Endothelial cell of umbilical vein (primary cell): ENCODE results near the gene MTHFR. TPM values are rescaled to one million over a fixed set of nuclear protein-coding genes. Genes with fewer than 3 reads are reported as not detected.

Source experiments
- BruUV-seq: library from RNA; stranded (reverse); fragments of 400-500 nt; replicated peaks from 2 replicates; lab custom pipeline; 2021; lab: Mats Ljungman, UMichigan
- CTCF ChIA-PET: fragments of 300-600, 350-600 bp; sonication (Branson Sonifier 250); formaldehyde crosslinking; loops from one replicate; lab custom pipeline; 2021; ENCODE audit warnings: antibody characterized with exemption, inconsistent platforms; lab: Charles Lee
- POLR2A ChIA-PET: fragments of 300-600, 350-600 bp; sonication (Branson Sonifier 250); formaldehyde crosslinking; loops from one replicate; lab custom pipeline; 2021; ENCODE audit warnings: antibody characterized with exemption, inconsistent platforms; lab: Charles Lee
- DNase-seq: peaks from one replicate; pipeline ENCODE4 v3.0.0-alpha.2; 2011; ENCODE audit warnings: low read depth, low spot score
- FAIRE-seq: peaks from 2 replicates; lab custom pipeline; 2011; peaks lifted over from hg19 to GRCh38; lab: Jason Lieb, UNC
- H2AFZ ChIP-seq: 2 replicates; pipeline ENCODE4 v1.6.0; 2012; ENCODE audit warnings: low read depth, low read length, control low read depth, inconsistent platforms
- H3K27ac ChIP-seq: 2 replicates; pipeline ENCODE4 v1.5.1; 2011; ENCODE audit warnings: low read depth, mild to moderate bottlenecking, control low read depth, low read length, moderate library complexity; ENCODE audit not compliant: insufficient read depth
- H3K27me3 ChIP-seq, 2 experiments: 2 replicates each; pipeline versions ENCODE4 v1.6.0 to v1.6.1; 2011; ENCODE audit warnings: low read length in 2 of 2, mixed read lengths in 1 of 2; ENCODE audit not compliant: control insufficient read depth in 2 of 2, insufficient read depth in 2 of 2
- H3K36me3 ChIP-seq, 2 experiments: 2 replicates in 1 of 2; 3 replicates in 1 of 2; pipeline ENCODE4 v1.5.1; 2011; ENCODE audit warnings: low read length in 2 of 2, mild to moderate bottlenecking in 1 of 2, moderate library complexity in 1 of 2; ENCODE audit not compliant: control insufficient read depth in 2 of 2, insufficient read depth in 2 of 2; ENCODE audit errors: extremely low read depth in 1 of 2
- H3K4me1 ChIP-seq: 3 replicates; pipeline ENCODE4 v1.5.1; 2011; ENCODE audit warnings: mild to moderate bottlenecking, low read length; ENCODE audit not compliant: control insufficient read depth, insufficient read depth; ENCODE audit errors: extremely low read depth
- H3K4me2 ChIP-seq: 2 replicates; pipeline ENCODE4 v1.6.1; 2011; ENCODE audit warnings: low read length, control low read depth, mixed read lengths; ENCODE audit not compliant: insufficient read depth
- H3K4me3 ChIP-seq, 3 experiments: fragments of 200-600 bp in 1 of 3; sonication (generic), shearing (Covaris generic) in 1 of 3; replicated peaks in 1 of 3; 2 replicates each; pipeline ENCODE4 v1.5.1; 2011 to 2016; ENCODE audit warnings: control low read depth in 3 of 3, low read length in 3 of 3, mild to moderate bottlenecking in 2 of 3, inconsistent platforms in 1 of 3, low read depth in 1 of 3, moderate library complexity in 1 of 3; ENCODE audit not compliant: insufficient read depth in 1 of 3
- H3K79me2 ChIP-seq: 2 replicates; pipeline ENCODE4 v1.6.0; 2012; ENCODE audit warnings: low read length, inconsistent platforms; ENCODE audit not compliant: control insufficient read depth, insufficient read depth
- H3K9ac ChIP-seq: replicated peaks from 2 replicates; pipeline ENCODE3; 2011; ENCODE audit warnings: low read length, control low read depth; ENCODE audit not compliant: insufficient read depth; ENCODE audit errors: extremely low read depth
- H3K9me1 ChIP-seq: replicated peaks from 3 replicates; pipeline ENCODE4 v1.6.0; 2011; ENCODE audit warnings: mild to moderate bottlenecking, low read length; ENCODE audit not compliant: control insufficient read depth, insufficient read depth; ENCODE audit errors: extremely low read depth
- H3K9me3 ChIP-seq: replicated peaks from 2 replicates; pipeline ENCODE4 v1.5.1; 2012; ENCODE audit warnings: low read length, inconsistent platforms; ENCODE audit not compliant: control insufficient read depth, insufficient read depth
- H4K20me1 ChIP-seq: replicated peaks from 2 replicates; pipeline ENCODE3; 2011; ENCODE audit warnings: mild to moderate bottlenecking, low read length; ENCODE audit not compliant: control insufficient read depth, insufficient read depth; ENCODE audit errors: extremely low read depth
- CTCF ChIP-seq, 2 donors: IDR thresholded peaks; 1 replicate in 1 of 2; 2 replicates in 1 of 2; pipeline ENCODE4 v1.5.1; 2011; ENCODE audit warnings: low read length in 2 of 2, mild to moderate bottlenecking in 2 of 2, moderate library complexity in 2 of 2, control low read depth in 1 of 2, inconsistent platforms in 1 of 2, low read depth in 1 of 2; ENCODE audit not compliant: insufficient read depth in 1 of 2; ENCODE audit errors: extremely low read depth in 1 of 2
- EZH2 ChIP-seq: IDR thresholded peaks from 2 replicates; pipeline ENCODE4 v1.6.1; 2012; ENCODE audit warnings: borderline replicate concordance, low read depth, mild to moderate bottlenecking, moderate library complexity, low read length, inconsistent platforms; ENCODE audit not compliant: severe bottlenecking
- FOS ChIP-seq: IDR thresholded peaks from 2 replicates; pipeline ENCODE4 v1.6.1; 2011; ENCODE audit warnings: mild to moderate bottlenecking, low read length, moderate library complexity, borderline replicate concordance; ENCODE audit not compliant: insufficient read depth
- GATA2 ChIP-seq: IDR thresholded peaks from 2 replicates; pipeline ENCODE4 v1.7.0; 2011; ENCODE audit warnings: low read depth, mild to moderate bottlenecking, moderate library complexity, mixed read lengths, low read length; ENCODE audit not compliant: insufficient read length, insufficient read depth
- JUN ChIP-seq: IDR thresholded peaks from 2 replicates; pipeline ENCODE4 v1.6.1; 2011; ENCODE audit warnings: borderline replicate concordance, low read depth; ENCODE audit not compliant: insufficient read length, insufficient read depth
- MAX ChIP-seq: IDR thresholded peaks from 2 replicates; pipeline ENCODE4 v1.6.1; 2011; ENCODE audit not compliant: insufficient read depth, insufficient read length
- MYC ChIP-seq: IDR thresholded peaks from one replicate; pipeline ENCODE4 v1.6.1; 2011; ENCODE audit warnings: mild to moderate bottlenecking, low read depth, low read length
- POLR2A ChIP-seq: IDR thresholded peaks from 2 replicates; pipeline ENCODE4 v1.6.1; 2012; ENCODE audit warnings: low read depth, mild to moderate bottlenecking, control low read depth, low read length
- POLR2AphosphoS5 ChIP-seq: IDR thresholded peaks from 2 replicates; pipeline ENCODE4 v1.6.1; 2012; ENCODE audit warnings: low read depth, mild to moderate bottlenecking, control low read depth, low read length, moderate library complexity; ENCODE audit not compliant: insufficient read depth
- dilution Hi-C: fragments of 300-500 bp; cut with MboI; formaldehyde crosslinking; loops from one replicate; pipeline ENCODE4 v1.15.0; 2019; ENCODE audit warnings: low sequenced_read_pairs; ENCODE audit not compliant: extremely low pct_ligation_motif_present
- intact Hi-C: fragments of 100-400 bp; cut with micrococcal nuclease; formaldehyde crosslinking; loops from one replicate; pipeline ENCODE4 v1.10.0; 2022
- polyA plus RNA-seq, 4 experiments: library from polyadenylated mRNA; depleted of rRNA in 3 of 4; stranded (reverse) in 3 of 4; unstranded in 1 of 4; fragments of >200 nt; gene quantifications; 2 replicates each; pipeline versions ENCODE4 v1.2.1 to v1.2.3, GENCODE V29; 2011 to 2012; ENCODE audit warnings: missing spikeins in 1 of 4
- total RNA-seq: library from RNA; stranded (reverse); gene quantifications from 2 replicates; pipeline ENCODE4 v1.2.3, GENCODE V29; 2021

The MTHFR gene
- total and polyA plus RNA-seq, 2 donors (not counting 3 experiments of a cell fraction or from before 2014, with no cell fraction given), result 13.8 to 25.3 TPM

- no peaks in the 10 kb centered on the region for H3K9me1 ChIP-seq
- peaks cover 6% of the 10 kb centered on the region for H3K4me1 ChIP-seq
- TF ChIP-seq GATA2, result no peak
- no peak for TF ChIP-seq POLR2A
- TF ChIP-seq JUN, result no peak
- TF ChIP-seq EZH2, result no peak
- no peak for TF ChIP-seq MAX
- TF ChIP-seq FOS, result no peak
- TF ChIP-seq CTCF (IDR thresholded peaks at IDR 0.05; ENCODE audit: extremely low read depth in 1 of 2, insufficient read depth in 1 of 2, low read depth in 1 of 2, low read length in 2 of 2), result no peak
- TF ChIP-seq MYC, result no peak
- TF ChIP-seq POLR2AphosphoS5, result no peak
- H3K9me3 ChIP-seq, result no peaks in the 10 kb centered on the region
- BruUV-seq, result no TSS peak
- H4K20me1 ChIP-seq, result no peaks in the 10 kb centered on the region
- H3K9ac ChIP-seq, result no peak overlapping the region
- FAIRE-seq, result no peak
- H3K4me2 ChIP-seq, result no peak overlapping the region
- H2AFZ ChIP-seq, result no peak overlapping the region
- no peaks in the 10 kb centered on the region for H3K36me3 ChIP-seq
- no peaks in the 10 kb centered on the region for H3K27me3 ChIP-seq
- ChIA-PET CTCF (interaction anchor here (0.6 kb wide), 1 partner anchor 19 kb away, joined by 3 read pairs; no protein-coding TSS in a partner anchor), POLR2A (interaction anchor here (0.6 kb wide), 1 partner anchor 76 kb away, joined by 3 read pairs; no protein-coding TSS in a partner anchor)
- no peak overlapping the region for H3K27ac ChIP-seq
- dilution Hi-C loops, result no loop called here
- no peak for DNase-seq
- intact Hi-C loops, result no loop called here
- H3K79me2 ChIP-seq, result no peaks in the 10 kb centered on the region
- H3K4me3 ChIP-seq, result no peak overlapping the region
These were observed 64.3 kb downstream of the MTHFR start for GRCh38 chr1:11741482-11741881.
